ENCODE measurements around the gene RNASE12.

DNA sequence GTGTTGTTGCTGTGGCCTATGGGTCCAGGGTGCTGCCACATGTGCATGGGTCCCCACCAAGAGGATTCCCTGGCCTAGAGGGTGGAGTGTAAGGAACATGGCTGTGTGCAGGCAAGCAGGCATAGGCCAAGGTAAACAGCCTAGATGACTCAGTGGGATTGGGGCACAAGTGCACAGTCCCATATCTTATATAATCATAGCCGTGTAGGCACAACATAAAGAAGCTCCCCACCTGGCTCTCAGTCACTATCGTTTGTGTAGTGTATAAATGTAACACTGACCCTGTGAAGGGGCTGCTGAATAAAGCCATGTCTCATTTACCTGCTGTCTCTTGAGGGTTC, 15.7 kb upstream of the RNASE12 start:
- TF ChIP-seq, protein P1, sequence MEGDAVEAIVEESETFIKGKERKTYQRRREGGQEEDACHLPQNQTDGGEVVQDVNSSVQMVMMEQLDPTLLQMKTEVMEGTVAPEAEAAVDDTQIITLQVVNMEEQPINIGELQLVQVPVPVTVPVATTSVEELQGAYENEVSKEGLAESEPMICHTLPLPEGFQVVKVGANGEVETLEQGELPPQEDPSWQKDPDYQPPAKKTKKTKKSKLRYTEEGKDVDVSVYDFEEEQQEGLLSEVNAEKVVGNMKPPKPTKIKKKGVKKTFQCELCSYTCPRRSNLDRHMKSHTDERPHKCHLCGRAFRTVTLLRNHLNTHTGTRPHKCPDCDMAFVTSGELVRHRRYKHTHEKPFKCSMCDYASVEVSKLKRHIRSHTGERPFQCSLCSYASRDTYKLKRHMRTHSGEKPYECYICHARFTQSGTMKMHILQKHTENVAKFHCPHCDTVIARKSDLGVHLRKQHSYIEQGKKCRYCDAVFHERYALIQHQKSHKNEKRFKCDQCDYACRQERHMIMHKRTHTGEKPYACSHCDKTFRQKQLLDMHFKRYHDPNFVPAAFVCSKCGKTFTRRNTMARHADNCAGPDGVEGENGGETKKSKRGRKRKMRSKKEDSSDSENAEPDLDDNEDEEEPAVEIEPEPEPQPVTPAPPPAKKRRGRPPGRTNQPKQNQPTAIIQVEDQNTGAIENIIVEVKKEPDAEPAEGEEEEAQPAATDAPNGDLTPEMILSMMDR (IDR thresholded peaks at IDR 0.05; ENCODE audit: low read length): no peak
- TF ChIP-seq EZH2phosphoT487 (IDR thresholded peaks at IDR 0.05; ENCODE audit: low read length): no peak
- TF ChIP-seq EZH2 (optimal IDR thresholded peaks at IDR 0.05; ENCODE audit: low read depth, low read length): no peak
